ENCODE results near the gene ITPA.

The ITPA gene

DNA sequence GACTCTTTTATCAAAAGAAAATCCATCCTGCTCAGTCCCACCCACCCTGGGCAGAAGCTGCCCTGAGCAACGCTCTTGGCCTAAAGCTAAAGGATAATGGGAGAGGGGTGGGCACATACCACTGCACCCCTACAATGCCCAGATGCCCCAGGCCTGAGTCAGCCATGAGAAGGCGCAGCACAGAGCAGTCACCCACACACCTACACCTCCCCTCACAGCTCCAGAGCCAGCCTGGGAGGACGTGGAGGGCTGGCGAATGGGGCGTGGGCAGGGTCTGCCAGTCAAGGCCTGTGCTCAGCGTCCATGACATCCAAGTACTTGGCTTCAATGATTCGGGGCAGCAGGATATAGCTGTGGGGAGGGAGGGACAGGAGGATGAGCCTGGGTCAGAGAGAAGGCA, 18.2 kb downstream of the ITPA start:
- no peak for DNase-seq (ENCODE audit: low read depth in 2 of 3, low spot score in 2 of 3)

DNA sequence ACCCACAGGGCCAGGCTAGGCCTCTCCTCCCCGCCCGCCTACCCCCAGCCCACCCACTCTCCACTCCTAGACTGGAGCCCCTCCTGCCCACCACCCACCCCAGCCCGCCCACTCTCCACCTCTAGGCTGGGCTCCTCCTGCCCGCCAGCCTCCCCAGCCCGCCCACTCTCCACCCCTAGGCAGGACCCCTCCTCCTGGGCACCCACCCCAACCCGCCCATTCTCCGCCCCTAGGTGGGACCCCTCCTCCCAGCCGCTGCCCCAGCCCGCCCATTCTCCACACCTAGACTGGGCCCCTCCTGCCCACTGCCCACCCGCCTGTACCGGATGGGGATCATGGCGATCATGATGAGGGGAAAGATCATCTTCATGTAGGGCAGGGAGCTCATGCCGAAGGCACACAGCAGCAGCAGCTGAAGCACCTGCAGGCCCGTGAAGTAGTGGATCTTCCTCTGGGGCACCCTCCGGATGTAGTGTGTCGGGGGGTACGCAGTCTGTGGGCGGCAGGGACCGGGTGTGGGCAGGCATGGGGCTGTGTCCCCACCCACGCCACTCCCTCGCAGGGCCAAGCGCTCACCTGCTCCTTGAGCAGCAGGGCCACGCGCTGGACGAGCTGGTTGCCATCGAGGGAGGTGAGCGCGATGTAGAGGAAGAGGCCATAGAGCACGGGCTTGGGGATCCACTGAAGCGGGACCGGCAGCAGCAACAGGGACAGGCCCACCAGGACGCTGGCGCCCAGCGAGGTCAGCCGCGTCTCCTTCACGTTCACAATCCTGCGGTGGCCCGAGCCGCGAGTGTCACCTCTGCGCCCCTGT, 18.8 kb downstream of the ITPA start:
- no peak for DNase-seq (ENCODE audit: low read depth in 2 of 3, low spot score in 2 of 3)

DNA sequence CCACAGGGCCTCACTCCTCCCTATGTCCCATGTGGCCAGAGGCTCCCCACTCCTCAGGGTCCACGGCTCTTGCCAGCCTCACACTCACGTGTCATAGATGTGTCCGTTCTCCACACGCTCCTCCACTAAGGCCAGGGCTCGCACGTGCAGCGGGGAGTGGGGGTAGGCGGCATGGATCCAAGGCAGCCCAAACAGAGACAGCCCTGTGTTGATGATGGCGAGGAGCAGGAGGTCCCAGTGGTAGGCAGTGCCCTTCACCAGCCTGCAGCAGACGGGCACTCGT, 19.4 kb downstream of the ITPA start:
- no peak for DNase-seq (ENCODE audit: low read depth in 2 of 3, low spot score in 2 of 3)

DNA sequence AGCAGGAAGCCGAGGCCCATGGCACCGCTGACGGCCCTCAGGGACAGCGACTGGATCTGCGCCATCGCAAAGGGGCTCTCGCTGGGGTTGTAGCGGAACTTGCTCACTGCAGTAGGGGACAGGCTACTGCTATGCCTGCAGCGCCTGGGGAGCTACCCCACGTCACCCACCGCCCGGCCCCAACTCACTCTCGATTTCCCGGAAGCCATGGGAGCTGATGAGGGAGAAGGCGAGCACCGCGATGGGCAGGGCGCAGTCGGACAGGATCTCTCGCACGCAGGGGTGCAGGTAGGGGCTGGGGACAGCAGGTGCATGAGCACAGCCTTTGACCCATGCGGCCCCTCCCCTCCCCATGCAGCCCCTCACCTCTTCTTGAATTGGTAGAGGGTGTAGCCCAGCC, 19.9 kb downstream of the ITPA start:
- no peak for DNase-seq (ENCODE audit: low read depth in 2 of 3, low spot score in 2 of 3)

DNA sequence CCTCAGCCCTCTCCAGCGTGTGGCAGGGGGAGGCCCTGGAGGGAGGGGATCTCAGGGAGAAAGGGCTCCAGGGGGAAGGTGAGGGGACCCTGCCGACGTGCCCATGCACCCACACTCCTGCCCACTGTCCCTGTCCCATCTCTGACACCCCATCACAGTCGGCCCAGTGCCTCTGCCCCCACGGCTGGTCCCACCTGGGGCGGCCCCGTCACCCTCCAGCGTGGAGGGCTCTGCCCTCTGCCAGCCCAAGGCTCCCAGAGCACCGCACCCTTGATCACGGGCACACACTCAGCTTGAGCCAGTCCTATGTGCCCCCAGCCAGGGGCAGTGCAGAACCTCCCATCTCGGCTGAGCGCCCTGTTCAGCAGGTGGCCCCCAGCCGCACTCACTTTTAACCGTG, 20.5 kb downstream of the ITPA start:
- DNase-seq (ENCODE audit: low read depth in 2 of 3, low spot score in 2 of 3): no peak

DNA sequence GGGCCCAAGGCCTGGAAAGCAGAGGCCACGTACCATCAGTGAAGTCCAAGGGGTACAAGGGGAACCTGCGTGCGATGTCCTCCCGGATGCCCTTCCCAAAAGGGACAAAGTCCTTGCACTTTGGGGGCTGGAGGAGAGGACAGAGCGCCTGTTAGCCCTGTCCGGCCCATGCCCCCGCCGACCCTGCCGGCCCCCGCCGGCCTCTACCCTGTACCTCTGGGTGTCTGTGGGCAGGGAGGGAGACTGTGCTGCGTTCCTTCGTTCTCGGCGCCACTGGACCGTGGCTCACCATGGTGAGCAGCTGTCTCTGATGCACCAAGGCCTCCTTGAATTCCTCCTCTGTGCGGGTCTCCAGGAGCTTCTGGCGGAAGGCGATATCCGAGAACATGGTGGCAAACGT, 21.8 kb downstream of the ITPA start:
- no peak for DNase-seq (ENCODE audit: low read depth in 2 of 3, low spot score in 2 of 3)

DNA sequence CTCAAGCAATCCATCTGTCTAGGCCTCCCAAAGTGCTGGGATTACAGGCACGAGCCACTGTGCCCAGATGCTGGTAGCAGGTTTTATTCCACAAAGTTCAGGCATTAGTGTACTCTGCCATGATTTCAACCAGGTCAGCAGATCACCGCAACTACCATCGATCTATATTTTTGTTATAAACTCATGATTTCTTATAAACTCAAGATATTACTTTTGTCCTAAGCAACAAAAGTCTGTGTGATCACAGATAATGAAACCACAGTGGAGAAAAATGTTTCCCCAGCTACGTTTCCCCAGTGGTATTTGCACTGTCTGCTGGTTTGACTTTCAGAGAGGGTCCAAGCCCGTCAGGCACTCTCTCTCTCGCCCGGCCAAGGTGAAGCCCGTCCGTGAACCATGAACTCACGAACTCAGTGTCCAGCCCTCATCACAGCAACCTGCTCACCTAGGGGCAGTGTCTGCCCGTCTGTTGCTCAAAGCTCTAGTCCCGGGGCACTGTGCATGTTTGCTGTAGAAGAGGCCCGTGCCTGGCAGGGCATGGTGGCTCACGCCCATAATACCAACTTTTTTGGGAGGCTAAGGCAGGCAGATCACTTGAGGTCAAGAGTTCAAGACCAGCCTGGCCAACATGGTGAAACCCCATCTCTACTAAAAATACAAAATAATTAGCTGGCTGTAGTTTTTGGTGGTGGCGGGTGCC, 22.7 kb downstream of the ITPA start:
- no peak for DNase-seq (ENCODE audit: low read depth in 2 of 3, low spot score in 2 of 3)

DNA sequence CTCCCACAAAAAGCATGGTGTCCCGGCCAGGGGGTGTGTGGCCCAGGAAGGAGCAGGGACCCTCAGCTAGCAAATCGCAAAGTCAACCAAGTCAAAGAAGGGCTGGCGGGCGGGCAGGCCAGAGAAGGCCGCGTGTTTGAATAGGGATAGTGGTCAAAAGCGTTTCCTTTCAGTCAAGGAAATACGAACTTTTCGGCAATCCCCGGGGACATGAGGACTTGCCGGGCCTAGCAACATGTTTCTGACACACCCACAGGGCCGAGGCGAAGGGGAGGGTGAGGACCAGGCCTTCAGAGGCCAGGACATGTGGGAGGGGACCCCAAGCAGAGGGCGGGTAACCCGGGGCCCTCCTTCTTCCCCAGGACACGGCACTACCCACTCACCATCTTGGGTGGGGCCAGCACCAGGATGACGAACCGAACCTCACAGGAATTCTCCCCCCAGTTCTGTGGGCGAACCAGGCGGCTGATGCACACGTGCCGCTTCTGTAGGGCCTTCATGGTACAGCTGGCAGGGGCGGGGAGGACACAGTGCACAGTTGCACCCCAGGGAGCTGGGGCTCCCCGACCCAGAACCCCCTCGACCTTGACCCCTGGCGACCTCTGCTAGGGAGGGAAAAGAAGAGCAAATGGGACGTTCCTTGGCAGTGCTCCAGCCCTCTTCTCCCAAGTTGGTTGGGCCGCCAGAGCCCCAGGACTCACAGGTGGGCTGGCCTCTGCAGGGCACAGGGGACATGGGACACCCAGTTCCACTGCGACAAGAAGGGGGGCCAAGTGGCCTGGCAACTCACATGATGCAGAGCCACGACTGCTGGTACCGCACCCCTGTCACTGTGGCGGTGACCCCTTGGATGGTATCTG, 24.1 kb downstream of the ITPA start:
- DNase-seq (ENCODE audit: low read depth in 2 of 3, low spot score in 2 of 3): no peak

DNA sequence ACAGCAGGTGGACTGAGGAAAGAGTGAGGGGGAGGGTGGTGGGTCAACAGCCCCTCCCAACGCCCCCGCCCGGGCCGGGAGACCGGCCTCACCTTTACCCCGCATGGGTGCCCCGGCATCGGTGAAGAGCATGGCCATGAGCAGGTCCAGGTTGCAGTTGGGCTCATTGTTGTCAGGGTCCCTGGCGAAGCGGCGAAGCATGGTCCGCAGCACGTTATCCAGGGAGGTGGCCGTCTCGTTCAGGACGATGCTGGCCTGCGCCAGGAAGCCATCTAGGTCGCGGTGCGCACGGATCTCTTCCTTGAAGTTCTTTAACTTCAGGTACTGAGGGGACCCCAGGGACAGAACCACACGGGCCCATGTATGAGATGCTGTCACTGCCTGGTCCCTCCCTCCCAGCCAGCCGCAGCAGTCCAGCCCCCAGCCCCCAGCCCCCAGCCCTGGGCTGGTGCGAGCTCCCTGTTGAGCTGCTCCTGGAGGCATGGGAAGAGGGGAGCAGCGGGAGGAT, 24.7 kb downstream of the ITPA start:
- no peak for DNase-seq (ENCODE audit: low read depth in 2 of 3, low spot score in 2 of 3)

DNA sequence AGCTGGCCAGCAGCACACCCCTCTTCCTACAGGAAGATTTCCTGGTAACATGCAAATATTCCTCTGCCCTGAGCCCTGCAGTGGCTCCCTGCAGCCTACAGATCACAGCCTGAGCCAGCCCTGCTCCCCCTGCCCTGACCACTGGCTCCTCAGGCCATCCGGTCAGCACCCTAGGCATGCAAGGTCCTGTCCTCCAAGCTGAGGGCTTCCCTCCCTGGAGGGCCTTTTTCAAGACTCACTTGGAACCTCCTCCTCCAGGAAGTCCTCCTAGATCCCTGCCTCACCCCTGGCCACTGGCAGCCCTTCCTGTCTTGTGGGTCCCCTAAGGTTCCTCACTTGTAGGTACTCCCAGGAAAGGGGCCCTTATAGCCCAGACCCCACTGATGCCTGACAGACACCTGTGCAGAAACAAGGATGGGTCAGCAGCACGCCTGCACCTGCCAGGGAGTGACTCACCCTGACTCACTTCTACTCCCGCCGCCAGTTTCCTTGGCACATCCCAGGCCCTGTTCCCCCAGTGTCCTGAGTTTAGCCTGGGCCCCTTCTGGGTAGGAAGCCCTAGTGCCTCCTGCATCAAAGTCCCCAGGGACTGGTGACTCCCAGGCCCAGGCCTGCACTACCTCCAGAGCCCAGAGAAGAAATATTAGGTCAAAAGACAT, 26.5 kb downstream of the ITPA start:
- no peak for DNase-seq (ENCODE audit: low read depth in 2 of 3, low spot score in 2 of 3)

DNA sequence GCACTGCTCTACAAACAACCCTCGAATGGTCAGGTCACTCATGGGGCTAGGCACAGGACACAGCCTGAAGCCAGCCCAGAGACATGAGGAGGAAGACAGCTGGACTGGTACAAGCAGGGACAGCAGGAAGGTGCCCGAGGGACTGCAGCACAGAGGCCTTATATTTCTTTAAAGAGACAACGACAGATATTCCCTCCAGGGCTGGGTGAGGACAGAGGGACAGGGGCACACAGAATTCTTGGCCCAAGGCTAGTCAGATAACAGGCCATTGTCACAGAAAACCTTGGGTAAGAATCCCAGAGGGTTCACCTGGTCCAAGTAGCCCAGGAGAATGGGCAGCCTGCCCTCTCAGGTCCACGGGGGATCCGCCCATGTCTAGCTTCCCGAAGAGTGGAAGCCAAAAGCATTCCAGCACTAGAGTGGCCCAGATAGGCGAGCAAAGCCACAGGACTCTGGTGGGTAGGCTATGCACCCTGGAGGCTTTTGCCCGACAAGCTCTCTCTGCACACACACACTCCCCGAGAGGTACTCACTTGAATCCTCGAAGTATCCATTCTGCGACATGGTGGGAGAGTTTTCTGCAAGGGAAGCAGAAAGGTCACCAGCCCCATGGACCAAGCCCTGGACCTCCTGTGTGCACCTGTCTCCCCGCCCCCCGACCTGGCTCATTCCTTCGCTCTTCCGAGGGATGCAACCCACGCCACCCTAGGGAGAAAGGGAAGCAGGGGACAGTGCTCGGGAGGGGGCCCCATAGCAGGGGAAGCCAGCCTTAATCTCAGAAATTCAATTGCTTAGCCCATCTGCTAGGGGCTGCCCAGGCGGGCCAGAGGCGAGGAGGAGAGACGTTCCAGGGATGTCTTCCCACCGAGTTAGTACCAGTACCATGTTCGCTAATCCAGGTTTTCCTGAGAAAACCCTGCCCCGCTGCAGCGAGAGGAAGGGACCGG, 28.0 kb downstream of the ITPA start:
- no peak for DNase-seq (ENCODE audit: low read depth in 2 of 3, low spot score in 2 of 3)

DNA sequence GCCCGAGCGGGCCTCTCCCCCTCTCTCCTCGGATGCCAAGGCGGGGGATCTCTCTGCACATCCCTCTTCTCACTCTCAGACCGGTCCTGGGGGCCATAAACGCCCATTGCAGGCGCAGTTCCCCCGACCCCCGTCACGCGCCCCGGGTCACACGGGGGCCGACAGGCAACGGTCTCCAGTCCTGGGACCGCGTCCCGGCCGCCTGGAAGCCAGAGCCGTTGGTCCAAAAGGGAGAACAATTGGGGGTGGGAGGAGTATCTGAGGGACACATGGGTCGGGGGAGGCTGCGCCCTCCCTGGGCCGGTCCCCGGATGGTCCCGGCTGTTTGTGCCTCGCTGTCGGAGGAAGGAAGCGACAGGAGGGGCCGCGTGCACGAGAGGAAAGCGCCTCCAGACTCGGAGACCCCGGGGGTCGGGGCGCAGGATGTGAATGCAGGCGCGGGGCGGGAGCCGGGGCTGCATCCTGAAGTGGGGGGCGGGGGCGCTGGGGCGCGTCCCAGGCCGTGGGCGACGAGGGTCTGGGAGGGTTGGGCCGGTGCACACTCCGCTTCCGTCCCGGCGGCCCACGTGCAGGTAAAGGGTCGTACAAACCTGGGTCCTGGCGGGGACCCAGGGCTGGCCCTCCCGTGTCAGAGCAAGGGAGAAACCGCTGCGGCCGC, 28.8 kb downstream of the ITPA start:
- DNase-seq (ENCODE audit: low read depth in 2 of 3, low spot score in 2 of 3): no peak

DNA sequence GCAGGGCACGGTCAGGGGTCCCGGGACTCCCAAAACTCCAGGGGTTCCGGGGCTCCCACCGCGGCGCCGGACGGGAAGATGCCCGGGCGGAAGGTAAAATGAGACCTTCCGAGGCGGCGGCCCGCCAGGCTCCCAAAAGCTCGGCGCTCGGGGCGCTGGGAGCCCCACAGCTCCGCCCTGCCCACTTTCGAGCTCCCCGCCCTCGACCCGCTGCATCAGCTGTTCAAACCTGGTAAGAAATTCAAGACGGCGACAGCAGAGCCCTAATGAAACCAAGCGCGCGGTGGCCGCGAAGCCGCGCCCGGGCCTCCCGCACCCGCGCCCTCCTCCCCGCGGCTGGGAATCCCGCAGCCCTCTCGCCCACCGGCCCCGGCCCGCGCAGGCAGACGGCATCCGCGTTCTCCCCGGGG, 29.3 kb downstream of the ITPA start:
- peak in 1 of 3 experiments; percentile 33 for DNase-seq (ENCODE audit: low read depth in 2 of 3, low spot score in 2 of 3)

DNA sequence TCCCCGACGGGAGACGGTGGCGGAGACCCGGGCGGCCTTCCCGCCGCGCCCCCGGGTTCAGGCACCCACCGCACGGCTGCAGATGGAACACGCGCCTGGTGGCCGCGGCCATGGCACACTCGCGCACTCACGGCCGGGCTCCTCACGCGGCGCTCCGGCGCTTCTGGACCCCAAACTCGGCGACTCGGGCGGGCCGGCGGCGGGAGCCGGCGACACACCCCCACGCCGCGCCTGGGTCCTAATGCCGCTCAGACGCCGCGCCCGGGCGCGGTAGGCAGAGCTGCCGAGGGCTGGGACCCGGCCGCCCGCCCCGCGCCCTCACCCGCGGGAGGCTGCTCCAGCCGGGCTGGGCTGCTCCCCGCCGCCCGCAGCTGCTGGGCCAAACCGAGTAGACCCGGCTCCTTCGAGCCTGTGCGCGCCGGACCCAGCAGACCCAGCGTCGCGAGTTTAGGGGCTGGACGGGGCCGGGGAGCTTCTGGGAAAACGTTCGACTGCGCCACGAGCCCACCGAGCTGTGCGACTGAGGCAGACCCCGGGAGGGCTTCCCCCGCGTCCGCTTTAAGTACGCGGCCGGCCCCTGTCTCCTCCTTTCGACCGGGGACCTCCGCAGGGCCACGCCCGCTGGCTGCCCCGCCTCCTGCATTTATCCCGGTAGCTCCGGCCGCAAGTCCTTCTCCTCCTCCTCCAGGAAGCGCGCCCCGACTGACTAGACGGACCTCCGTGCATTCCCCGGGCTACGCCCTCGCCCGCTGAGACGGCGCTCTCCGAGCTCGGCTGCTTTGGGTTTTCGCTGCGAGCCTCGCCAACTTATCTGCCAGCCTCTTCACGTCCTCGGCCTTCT, 29.9 kb downstream of the ITPA start, which contains the start of gene SLC4A11:
SLC4A11 (minus strand) TSS at position 165 of the 841 bp plus-strand sequence; CDS start at position 112, 53 bp downstream.
- DNase-seq (ENCODE audit: low read depth in 2 of 3, low spot score in 2 of 3): no peak

DNA sequence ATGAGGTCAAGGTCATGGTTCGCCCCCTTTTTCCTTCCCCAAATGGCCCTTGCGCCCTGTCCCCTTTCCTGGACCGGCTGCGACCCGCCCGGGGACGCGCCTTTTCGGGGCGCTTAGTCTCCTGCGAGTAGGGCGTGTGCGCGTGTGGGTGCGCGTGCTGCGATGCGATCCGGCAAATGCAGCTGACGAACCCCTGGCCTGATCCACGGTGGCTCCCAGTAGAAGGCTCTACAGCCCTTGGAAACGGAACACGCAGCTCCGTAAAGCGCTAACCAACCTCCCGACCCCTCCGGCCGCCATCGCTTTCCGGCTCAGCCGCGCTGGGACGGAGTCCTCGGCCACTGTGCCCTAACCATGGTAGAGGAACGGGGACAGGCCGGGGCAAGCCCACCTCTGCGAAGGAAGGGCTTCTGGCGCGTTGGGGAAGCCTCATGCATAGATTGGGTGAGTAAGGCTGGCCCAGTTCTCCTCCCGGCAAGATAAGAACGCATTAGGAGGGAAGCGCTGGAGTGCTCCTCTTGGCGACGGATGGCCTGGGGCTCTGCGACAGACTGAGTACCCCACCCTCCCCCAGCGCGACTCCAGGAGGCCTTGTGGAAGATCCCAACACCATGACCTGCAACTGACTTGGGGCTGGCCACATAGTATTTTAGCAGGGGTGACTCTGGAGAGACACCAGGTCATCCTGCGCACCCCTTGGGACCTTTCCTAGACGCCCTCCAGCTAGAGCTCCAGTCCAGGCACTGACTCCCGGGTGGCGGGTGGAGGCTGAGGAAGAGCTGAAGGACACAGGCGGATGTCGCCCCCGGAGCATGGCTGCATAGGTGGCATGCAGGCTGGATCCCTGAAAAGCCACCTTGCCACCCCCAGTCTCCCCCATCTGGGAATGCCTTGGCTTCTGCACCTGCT, 30.8 kb downstream of the ITPA start:
- DNase-seq (ENCODE audit: low read depth in 2 of 3, low spot score in 2 of 3): no peak

DNA sequence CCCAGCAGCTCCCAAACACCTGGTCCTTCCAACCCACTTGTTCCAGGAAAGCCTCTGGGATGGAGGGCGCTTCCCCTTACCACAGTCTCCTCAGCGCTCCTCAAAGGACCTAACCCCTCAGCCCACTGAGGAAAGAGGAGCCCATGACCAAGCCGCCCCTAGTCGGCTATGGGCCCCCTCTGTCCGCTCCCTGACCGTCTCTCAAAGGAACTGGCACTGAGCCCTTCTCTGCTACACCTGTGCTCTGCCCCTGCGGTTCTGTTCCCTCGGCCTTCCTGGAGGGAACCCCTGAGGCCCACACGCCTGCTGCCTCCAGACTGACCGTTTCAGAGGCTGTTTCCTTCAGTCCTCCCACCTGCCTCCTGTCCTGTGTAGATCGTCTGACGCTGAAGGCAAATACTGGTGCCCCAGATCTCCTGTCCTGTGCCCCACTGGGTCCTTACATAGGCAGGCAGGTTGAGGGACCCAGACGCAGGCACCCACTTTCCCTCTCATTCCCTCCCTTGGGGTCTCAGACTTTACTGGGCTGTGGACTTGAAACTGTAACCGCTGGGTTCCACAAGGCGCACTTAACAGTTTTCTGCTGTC, 31.6 kb downstream of the ITPA start:
- DNase-seq (ENCODE audit: low read depth in 2 of 3, low spot score in 2 of 3): no peak

DNA sequence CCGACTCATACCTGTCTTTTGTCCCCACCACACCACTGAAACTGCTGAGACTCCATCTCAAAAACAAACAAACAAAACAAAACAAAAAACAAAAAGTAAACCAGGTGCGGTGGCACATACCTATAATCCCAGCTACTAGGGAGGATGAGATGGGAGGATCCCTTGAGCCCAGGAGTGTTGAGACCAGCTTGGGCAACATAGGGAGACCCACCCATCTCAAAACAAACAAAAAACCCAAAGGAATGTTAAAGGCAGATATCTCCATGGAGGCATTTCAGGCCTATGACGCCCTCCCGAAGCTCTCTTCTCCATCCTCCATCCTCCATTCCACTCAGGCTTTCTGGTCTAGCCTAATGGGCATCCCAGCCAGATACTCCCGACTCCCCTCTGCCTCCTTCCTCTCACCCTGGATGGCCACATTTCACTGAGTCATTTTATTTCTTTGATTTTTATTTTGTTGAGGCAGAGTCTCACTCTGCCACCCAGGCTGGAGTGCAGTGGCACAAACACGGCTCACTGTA, 32.9 kb downstream of the ITPA start:
- DNase-seq (ENCODE audit: low read depth in 2 of 3, low spot score in 2 of 3): no peak

All from activated CD8-positive, alpha-beta memory T cell treated with anti-CD3 and anti-CD28 coated beads for 48 hours (primary cell).